ENCODE data around the gene EIF1AX. TPM values are rescaled to one million over a fixed set of nuclear protein-coding genes. Genes with fewer than 3 reads are reported as not detected.

The EIF1AX gene
- total RNA-seq, 1 experiment from 2014 or later = 51.1 TPM

Other genes starting within 250 kb of the EIF1AX start
- gene BCLAF3, start 150.8 kb downstream of the EIF1AX start, total RNA-seq (2014; rRNA removed) = 5.4 and 6.9 TPM in 2 replicates
- gene MAP7D2, start 24.9 kb downstream of the EIF1AX start, total RNA-seq (2014; rRNA removed) = 0.91 and 1.0 TPM in 2 replicates
- 22.8 and 24.6 TPM in 2 replicates for gene RPS6KA3, start 125.1 kb upstream of the EIF1AX start, total RNA-seq (2014; rRNA removed)

Measured in PC-3 (cell line).